ENCODE data around the gene NRF1. TPM values are rescaled to one million over a fixed set of nuclear protein-coding genes. Genes with fewer than 3 reads are reported as not detected.
"Not testable (repeated sequence)": the region's sequence is repeated elsewhere in the genome, so short reads cannot be mapped to it uniquely, and the experiment has no call there.

The NRF1 gene
- total RNA-seq, 1 donor from 2014 or later = 22.6 TPM

DNA sequence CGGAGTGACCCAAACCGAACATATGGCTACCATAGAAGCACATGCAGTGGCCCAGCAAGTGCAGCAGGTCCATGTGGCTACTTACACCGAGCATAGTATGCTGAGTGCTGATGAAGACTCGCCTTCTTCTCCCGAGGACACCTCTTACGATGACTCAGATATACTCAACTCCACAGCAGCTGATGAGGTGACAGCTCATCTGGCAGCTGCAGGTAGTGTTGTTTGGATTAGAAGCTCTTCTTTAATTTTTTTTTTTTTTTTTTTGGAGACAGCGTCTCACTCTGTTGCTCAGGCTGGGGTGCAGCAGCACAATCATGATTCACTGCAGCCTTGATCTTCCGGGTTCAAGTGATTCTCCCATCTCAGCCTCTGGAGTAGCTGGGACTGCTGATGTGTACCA lies 45.8 kb downstream of the NRF1 start:
- no peak overlapping the region for H3K4me3 ChIP-seq
- TF ChIP-seq POLR2A (IDR thresholded peaks at IDR 0.05) (no peak), POLR2AphosphoS5 (IDR thresholded peaks at IDR 0.05; ENCODE audit: insufficient read depth in 1 of 2, low read depth in 1 of 2) (no peak)
- TF ChIP-seq, protein P1, sequence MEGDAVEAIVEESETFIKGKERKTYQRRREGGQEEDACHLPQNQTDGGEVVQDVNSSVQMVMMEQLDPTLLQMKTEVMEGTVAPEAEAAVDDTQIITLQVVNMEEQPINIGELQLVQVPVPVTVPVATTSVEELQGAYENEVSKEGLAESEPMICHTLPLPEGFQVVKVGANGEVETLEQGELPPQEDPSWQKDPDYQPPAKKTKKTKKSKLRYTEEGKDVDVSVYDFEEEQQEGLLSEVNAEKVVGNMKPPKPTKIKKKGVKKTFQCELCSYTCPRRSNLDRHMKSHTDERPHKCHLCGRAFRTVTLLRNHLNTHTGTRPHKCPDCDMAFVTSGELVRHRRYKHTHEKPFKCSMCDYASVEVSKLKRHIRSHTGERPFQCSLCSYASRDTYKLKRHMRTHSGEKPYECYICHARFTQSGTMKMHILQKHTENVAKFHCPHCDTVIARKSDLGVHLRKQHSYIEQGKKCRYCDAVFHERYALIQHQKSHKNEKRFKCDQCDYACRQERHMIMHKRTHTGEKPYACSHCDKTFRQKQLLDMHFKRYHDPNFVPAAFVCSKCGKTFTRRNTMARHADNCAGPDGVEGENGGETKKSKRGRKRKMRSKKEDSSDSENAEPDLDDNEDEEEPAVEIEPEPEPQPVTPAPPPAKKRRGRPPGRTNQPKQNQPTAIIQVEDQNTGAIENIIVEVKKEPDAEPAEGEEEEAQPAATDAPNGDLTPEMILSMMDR (IDR thresholded peaks at IDR 0.05) = no peak
- no peak overlapping the region for H3K27ac ChIP-seq
- no peak for DNase-seq (ENCODE audit: extremely low spot score in 2 of 2)
- H3K9me3 ChIP-seq = no peaks in the 10 kb centered on the region
- peaks cover 0 to 33% of the 10 kb centered on the region in 2 donors for H3K36me3 ChIP-seq
- H3K27me3 ChIP-seq = no peaks in the 10 kb centered on the region
- intact Hi-C loops (cut with DNase I) = no loop called here
- peaks cover 4% of the 10 kb centered on the region for H3K4me1 ChIP-seq

DNA sequence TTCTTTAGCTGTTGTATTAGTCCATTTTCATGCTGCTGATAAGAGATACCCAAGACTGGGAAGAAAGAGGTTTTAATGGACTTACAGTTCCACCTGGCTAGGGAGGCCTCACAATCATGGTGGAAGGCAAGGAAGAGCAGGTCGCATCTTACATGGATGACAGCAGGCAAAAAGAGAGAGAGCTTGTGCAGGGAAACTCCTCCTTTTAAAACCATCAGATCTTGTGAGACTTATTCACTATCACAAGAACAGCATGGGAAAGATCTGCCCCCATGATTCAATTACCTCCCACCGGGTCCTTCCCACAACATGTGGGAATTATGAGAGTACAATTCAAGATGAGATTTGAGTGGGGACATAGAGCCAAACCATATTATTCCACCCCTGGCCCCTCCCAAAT lies 48.4 kb downstream of the NRF1 start:
- intact Hi-C loops (cut with DNase I); H3K27ac ChIP-seq; H3K4me3 ChIP-seq; H3K9me3 ChIP-seq; H3K4me1 ChIP-seq; H3K27me3 ChIP-seq; DNase-seq (ENCODE audit: extremely low spot score in 2 of 2): not testable (repeated sequence)
- H3K36me3 ChIP-seq = peaks cover 0 to 33% of the 10 kb centered on the region in 2 donors

DNA sequence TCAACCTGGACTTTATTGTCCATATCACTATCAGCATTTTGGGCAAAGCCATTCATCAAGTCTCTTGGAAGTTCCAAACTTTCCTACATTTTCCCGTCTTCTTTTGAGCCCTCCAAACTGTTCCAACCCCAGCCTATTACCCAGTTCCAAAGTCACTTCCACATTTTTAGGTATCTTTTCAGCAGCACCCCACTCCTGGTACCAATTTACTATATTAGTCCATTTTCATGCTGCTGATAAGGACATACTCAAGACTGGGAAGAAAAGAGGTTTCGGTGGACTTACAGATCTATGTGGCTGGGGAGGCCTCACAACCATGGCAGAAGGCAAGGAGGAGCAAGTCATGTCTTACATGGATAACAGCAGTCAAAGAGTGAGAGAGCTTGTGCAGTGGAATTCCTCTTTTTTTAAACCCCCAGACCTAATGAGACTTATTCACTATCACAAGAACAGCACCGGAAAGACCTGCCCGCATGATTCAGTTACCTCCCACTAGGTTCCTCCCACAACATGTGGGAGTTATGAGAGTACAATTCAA lies 50.2 kb downstream of the NRF1 start:
- H3K4me3 ChIP-seq = no peak overlapping the region
- no peaks in the 10 kb centered on the region for H3K9me3 ChIP-seq
- DNase-seq (ENCODE audit: extremely low spot score in 2 of 2) = no peak
- TF ChIP-seq, protein P1 (IDR thresholded peaks at IDR 0.05) = no peak
- no peak for TF ChIP-seq POLR2AphosphoS5 (IDR thresholded peaks at IDR 0.05; ENCODE audit: insufficient read depth in 1 of 2, low read depth in 1 of 2)
- TF ChIP-seq POLR2A (IDR thresholded peaks at IDR 0.05) = no peak
- H3K36me3 ChIP-seq = peaks cover 0 to 33% of the 10 kb centered on the region in 2 donors
- no peaks in the 10 kb centered on the region for H3K27me3 ChIP-seq
- no peak overlapping the region for H3K27ac ChIP-seq
- intact Hi-C loops (cut with DNase I) = no loop called here
- H3K4me1 ChIP-seq = no peaks in the 10 kb centered on the region

DNA sequence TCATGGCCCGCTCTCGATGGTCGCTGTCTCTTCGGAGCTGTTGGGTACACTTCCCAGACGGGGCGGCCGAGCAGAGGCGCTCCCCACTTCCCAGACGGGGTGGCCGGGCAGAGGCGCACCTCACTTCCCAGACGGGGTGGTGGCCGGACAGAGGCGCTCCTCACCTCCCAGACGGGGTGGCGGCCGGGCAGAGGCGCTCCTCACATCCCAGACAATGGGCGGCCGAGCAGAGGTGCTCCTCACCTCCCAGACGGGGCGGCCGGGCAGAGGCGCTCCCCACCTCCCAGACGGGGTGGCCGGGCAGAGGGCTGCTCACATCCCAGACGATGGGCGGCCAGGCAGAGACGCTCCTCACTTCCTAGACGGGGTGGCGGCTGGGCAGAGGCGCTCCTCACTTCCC lies 51.7 kb downstream of the NRF1 start:
- H3K27me3 ChIP-seq; H3K4me3 ChIP-seq; H3K4me1 ChIP-seq; intact Hi-C loops (cut with DNase I); DNase-seq (ENCODE audit: extremely low spot score in 2 of 2); H3K27ac ChIP-seq; H3K9me3 ChIP-seq: not testable (repeated sequence)
- peaks cover 0 to 23% of the 10 kb centered on the region in 2 donors for H3K36me3 ChIP-seq

DNA sequence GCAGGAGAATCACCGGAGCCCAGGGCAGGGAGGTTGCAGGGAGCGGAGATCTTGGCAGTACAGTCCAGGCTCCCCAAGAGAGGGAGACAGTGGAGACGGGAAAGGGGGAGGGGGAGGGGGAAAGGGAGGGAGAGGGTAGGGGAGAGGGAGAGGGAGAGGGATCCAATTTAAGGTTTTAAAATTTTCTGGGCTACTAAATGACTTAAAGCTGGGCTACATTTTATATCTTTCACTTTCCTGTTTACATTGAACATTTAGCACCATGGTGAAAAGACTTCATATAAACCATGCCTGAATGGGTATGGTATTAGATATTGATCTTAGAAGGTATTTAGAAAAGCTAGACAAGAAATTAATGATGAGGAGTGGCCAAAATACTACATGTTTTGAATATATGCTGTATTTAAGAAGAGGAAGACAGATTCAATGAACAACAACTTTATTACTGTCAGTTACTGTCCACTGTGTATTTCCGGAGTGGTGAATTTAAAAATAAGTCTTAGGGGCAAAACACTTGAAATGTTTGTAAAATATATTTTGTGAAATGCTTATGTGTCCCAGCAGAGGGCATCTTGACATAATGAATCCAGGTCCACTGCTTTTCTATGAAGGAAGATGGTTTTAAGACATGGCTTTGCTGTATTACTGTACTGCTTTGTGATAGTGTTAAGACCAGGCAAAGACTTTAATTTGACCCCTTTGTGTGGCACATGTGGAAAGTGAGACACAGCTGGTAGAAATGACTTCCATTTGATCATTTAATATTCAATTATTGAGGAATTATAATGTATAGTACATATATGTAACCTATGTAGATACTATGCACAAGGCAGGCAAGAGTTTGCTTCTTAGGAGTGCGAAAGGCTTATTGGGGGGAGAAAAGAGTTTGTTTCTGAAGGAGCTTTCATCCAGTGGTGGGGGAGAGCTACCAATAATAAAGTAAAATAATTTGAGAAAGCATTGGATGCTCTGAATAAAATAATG lies 52.8 kb downstream of the NRF1 start:
- no peaks in the 10 kb centered on the region for H3K9me3 ChIP-seq
- TF ChIP-seq, protein P1 (IDR thresholded peaks at IDR 0.05) = peak in 1 of 3 experiments; percentile 19
- TF ChIP-seq POLR2AphosphoS5 (IDR thresholded peaks at IDR 0.05; ENCODE audit: insufficient read depth in 1 of 2, low read depth in 1 of 2) = no peak
- TF ChIP-seq POLR2A (IDR thresholded peaks at IDR 0.05) = no peak
- no peak overlapping the region for H3K4me3 ChIP-seq
- DNase-seq (ENCODE audit: extremely low spot score in 2 of 2) = no peak
- peaks cover 0 to 20% of the 10 kb centered on the region in 2 donors for H3K36me3 ChIP-seq
- no peaks in the 10 kb centered on the region for H3K4me1 ChIP-seq
- H3K27me3 ChIP-seq = no peaks in the 10 kb centered on the region
- intact Hi-C loops (cut with DNase I) = no loop called here
- H3K27ac ChIP-seq = no peak overlapping the region

DNA sequence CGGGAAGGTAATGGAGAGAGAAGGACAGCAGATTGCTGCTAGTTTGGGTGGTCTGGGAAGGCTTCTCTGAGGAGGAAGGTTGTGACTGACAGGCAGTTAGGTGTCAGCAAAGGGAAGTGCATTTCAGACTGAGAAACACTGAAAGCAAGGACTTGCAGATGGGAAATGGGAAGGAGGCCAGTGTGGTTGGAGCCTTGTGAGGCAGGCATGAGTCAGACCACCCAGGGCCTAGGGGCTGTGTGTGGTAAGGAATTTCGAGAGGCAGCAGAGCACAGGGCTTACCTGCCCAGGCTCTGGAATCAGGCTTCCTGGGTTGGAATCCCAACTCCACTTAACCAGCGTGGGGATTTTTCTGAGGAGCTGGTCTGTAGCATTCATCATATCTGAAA lies 53.5 kb downstream of the NRF1 start:
- Histone ChIP-seq H3K4me1 (no peaks in the 10 kb centered on the region), H3K27me3 (no peaks in the 10 kb centered on the region), H3K27ac (no peak overlapping the region), H3K36me3 (peaks cover 0 to 20% of the 10 kb centered on the region in 2 donors), H3K9me3 (no peaks in the 10 kb centered on the region), H3K4me3 (no peak overlapping the region)
- DNase-seq (ENCODE audit: extremely low spot score in 2 of 2) = no peak
- intact Hi-C loops (cut with DNase I) = no loop called here
- TF ChIP-seq POLR2AphosphoS5 (IDR thresholded peaks at IDR 0.05; ENCODE audit: insufficient read depth in 1 of 2, low read depth in 1 of 2) = no peak
- no peak for TF ChIP-seq POLR2A (IDR thresholded peaks at IDR 0.05)
- TF ChIP-seq, protein P1 (IDR thresholded peaks at IDR 0.05) = no peak

All from vagina (tissue), 2 donors.